NCI-H187 (cell line): Measurements from ENCODE around the gene PRKAR1A.

Experiments
- DNase-seq, 2 experiments: peaks; one replicate each; lab custom pipeline; 2025; lab: John Stamatoyannopoulos, UW

Gene PRKAR1A

DNA sequence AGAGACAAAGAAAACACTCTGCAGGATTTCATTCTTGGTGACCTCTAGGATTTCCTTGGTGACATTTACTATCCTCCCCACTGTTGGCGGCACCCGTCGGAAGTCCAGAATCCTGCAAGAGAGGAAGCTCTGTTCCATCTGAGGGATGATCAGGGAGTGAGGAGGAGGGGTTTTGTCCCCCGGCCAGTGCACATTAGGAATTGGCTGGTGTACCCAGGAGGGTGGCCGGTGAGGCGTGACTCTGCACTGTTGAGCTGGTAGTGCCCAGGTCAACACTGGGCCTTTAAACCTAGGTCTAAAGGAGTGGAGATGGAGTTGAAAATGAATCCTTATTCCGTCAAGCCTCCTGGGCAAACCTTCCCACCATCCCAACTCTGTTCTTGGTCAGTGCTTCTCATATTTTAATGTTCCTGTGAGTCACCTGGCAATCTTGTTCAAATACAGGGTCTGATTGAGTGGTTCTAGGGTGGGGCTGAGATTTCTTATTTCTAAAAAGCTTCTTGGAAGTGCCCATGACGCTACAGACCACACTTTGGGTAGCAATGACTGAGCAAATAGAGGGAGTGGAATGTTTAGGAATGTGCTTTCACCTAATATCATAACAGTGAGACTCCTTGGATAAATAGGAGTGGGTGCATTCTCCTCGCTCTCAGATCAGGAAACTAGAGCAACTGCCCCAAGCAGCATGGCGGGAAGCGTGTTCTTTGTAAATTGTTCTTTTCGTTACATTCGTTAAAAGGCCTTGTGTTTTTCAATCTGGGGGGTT lies 30.7 kb downstream of the PRKAR1A start:
- no peak for DNase-seq

DNA sequence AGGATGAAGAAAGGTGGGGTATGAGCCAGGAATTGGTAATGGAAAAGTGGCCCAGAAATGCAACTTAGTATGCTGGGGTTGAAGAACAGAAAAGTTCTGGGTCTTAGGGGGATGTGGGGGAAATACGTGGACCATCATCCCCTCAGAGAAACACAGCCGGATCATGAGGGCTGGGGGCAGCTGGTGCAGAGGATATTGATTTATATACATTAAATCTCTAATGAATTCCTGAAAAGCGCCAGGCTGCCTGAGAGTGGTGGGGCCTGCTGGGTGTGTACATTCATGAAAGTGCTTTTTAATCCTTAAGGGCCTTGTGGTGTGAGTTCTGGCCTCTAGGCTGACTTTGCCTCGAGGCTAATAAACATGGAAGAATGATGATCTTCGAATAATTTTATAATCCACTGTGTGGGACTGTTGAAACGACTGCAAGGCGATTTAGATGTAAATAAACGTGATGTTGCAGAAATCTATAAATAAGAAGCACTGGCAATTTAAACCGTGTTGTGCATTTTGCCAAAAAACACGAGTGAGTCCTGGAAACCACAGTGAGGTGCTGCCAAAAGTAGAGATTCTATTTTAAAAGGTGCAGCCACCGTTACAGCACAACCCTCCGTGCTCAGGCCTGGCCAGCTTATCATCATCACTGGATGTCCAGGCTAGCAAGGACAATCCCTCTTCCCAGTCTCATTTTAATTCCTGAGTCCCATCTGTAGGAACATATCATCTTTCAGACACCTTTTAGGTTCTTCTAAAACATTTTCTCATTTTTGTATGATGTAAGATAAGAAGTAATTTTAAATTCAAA lies 32.1 kb downstream of the PRKAR1A start:
- no peak for DNase-seq

DNA sequence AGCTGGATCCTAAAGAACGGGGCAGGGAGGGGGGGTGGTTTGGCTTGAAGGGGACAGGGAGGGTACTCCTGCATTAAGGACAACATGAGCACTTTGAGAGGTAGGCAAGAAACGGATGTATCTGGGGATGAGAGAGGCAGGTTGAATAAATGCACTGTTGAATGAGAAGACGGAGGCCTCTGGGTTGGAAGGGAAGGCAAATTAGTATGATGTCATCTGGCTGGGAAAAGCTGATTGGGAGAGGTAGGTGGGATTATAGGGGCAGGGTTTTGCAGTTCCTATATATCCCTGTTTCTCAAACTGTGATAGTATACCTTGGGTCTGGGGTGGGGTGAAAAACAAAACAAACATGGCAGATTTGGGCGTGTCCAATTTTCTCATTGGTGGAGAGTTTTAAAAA lies 44.3 kb downstream of the PRKAR1A start:
- no peak for DNase-seq

- DNase-seq, result no peak
Measured at GRCh38 chr17:68559316-68559715, 47.1 kb downstream of the PRKAR1A start.

DNA sequence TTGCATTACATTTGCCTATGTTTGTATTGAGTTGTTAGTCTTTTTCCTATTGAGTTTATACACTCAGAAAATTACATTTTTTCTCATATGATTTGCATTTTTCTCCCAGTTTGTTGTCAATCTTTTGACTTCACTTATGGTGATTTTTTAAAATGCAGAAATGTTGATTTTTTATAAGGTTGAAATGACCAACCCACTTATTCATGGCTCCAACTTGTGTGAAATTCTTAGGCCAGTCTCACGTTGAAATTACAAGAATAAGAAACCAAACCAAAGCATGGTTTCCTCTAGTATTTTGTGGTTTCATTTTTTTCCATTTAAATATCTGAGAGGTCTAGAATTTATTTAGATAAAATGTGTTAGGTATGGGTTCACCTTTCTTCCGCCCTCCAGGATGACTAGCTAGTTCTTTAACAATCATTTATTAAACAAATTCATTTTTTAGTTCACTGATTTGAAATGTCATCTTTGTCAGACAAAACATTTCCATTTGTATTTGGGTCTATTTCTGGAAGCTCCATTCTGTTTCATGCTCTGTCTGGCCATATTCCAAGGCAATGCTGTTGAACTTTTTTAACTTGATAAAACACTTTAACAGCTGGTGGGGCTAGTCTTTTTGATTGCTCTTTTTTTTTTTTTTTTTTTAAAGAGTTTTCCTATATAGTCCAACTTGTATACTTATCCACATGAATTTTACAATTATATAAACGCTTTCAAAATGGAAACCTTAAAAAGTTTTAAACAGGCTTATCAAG lies 48.9 kb downstream of the PRKAR1A start:
- DNase-seq, result no peak

GRCh38 chr17:68562736-68563135 lies 50.5 kb downstream of the PRKAR1A start:
- no peak for DNase-seq

DNA sequence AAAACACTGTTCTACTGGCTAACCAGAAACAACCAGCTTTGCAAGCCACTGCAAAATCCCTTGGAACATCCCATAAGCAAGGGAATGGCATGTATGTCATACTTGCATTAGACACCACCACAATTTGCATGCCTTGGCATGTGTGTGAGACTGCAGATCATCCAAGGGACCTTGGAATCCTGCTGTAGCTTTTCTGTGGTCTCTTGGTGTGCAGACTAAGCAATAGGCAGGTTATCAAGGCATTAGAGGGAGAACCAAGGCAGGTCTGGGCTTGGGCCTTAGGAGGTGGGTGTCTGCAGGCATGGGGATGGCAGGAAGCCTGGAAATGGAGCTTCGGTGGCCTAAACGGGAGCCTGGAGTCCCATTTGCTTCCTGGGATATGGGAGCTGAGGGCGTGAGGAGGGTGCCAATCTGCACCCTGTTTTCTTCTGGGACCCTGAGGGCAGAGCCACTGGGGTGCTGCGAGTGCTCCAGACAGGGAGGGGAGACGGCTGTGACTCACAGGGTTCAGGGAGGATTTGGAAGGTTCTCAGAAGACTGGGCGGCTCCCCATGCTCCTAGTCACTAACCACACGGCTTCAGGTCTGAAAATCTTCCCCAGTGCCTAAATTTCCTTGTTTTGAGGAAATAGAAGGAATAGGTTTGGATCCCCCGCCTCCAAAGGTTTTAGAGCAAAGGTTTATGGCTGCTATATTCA lies 52.3 kb downstream of the PRKAR1A start:
- DNase-seq, result no peak

DNA sequence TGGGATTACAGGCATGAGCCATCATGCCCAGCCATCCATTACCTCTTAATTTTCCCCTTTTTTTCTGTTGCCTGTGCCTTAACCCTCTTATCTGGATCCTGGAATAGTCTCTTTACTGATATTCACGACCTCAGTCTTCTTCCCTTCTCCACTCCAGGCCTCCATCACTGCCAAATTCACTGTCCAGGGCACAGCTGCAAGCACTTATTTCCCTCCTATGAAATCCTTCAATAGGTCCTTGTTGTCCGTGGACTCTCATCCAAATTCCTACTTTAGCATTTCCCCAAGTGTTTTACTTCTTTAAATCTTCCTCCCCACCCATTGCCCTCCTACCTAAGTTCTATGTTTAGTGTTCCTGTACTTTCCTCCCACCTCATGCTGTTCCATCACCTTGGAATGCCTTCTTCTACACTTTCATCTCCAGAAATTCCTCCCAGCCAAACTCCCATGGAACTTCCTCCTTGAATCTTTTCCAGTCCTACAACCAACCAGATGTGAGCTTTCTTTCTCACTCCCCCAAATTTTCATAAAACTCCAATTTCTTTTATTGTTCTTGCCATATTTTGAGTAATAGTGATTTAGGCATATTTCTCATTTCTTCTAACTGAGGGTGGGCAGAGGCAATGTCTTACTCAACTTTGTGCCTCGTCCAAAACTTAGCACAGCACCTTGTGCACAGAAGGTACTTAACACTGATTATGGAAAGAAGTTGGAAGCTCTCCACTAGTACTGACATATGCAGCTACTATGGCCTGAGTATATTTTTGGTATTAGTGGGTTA lies 53.6 kb downstream of the PRKAR1A start:
- no peak for DNase-seq

DNA sequence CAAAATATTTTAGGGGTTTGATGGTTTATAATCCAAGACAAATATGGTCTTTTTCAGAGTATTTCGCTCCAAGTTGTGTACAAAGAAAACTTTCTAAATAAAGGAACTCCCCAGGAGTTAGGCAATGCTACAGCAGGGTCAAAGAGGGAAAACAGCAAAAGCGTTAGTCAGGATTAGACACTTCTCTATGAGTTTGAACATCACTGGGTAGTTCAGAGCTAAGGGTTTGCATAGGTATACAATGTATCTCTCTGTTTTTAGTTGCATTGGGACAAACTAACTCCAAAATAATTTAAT lies 54.2 kb downstream of the PRKAR1A start:
- DNase-seq, result no peak

- DNase-seq, result no peak
Measured at GRCh38 chr17:68567035-68567434, 54.8 kb downstream of the PRKAR1A start.

- DNase-seq, result no peak
Measured at GRCh38 chr17:68567581-68567980, 55.4 kb downstream of the PRKAR1A start.

DNA sequence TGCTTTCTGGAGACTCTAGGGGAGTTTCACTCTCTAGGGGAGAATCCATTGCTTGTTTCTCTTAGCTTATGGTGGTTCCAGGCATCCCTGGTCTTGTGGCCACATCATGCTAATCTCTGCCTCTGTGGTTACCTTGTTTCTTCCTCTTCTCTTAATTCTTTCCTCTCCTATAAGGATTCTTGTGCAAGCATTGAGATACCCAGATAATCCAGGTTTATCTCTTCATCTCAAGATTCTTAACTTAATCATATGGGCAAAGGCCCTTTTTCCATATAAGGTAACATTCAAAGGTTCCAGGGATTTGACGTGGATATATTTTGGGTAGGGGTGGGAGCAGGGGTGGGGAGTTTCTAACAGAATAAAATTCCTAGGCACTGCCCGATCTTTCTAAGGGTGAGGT lies 56.4 kb downstream of the PRKAR1A start:
- no peak for DNase-seq

DNA sequence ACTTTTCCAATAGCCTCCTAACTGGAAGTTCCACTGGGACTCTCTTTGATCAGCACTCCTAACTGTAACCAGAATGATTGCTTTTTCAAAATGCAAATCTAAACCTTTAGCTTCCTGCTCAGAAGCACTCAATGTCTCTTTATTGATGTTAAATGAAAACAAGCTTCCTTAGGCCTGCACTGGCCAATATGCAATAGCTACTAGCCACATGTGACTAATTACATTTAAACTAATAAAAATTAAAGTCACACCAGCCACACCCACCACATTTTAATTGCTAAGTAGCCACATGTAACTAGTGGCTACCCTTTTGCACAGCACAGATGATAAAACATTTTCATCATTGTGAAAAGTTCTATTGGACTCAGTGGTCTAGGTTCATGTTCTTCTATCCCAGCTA lies 57.1 kb downstream of the PRKAR1A start:
- no peak for DNase-seq

DNA sequence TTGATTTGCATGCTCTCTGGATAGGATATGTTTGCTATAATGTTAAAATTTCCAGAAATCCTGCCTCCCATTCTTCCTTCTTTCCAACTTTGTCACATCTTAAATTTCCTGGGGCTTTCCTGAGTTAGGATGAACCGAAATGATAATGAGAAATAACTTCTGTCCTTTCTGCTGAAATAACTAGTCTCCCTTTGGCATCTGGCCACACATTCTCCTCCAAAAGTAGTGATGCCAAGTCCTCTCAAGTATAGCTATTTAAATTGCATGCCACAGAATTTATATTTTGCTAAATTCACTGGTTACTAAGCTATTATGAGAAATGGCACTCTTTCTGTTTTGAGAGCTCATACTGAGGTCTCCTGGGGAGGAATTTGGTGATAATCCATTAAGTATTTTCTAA lies 58.3 kb downstream of the PRKAR1A start:
- no peak for DNase-seq

DNA sequence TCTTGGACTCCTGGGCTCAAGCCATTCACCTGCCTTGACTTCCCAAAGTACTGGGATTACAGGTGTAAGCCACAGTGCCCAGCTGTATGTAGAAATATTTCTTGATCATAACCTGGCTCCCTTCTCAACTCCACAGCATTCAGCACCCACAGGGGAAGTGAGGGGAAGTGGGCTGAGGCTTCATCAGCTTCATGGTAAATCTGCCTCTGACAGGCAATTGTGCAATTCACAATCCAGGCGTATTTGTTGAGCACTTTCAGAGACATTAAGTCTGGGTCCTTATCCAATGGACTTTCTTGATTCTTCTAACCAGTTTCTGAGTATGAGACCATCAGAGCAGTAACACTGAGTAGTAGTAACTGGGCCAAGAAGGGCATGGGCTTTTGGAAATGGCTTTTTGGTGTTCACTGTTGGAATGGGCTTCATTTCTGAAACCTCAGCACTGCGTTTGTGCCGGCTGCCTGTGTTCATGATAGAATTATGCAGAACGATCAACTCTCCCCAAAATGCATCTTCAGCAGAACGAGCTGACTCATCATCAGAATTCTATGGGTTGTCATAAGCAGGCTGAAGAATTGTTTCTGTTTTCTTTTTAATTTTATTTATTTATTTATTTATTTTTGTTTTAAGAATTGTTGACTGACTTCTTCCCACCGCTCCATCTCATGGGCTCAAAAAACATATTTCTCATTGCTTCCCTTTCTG lies 60.1 kb downstream of the PRKAR1A start:
- DNase-seq, result no peak

DNA sequence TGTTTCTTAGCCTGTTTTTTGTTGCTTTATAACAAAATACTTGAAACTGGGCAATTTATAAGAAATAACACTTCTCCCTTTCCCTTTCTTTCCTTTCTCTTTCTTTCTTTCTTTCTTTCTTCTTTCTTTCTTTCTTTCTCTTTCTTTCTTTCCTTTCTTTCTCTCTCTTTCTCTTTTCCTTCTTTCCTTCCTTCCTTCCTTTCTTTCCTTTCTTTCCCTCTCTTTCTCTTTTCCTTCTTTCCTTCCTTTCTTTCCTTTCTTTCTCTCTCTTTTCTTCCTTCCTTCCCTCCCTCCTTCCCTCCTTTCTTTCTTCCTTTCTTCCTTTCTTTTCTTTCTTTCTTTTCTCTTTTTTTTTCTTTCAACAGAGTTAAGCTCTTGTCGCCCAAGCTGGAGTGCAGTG lies 61.1 kb downstream of the PRKAR1A start:
- DNase-seq, result no peak

- no peak for DNase-seq
Measured at GRCh38 chr17:68576137-68576536, 63.9 kb downstream of the PRKAR1A start.

GRCh38 chr17:68576811-68577496 lies 64.7 kb downstream of the PRKAR1A start:
- DNase-seq, result no peak

DNA sequence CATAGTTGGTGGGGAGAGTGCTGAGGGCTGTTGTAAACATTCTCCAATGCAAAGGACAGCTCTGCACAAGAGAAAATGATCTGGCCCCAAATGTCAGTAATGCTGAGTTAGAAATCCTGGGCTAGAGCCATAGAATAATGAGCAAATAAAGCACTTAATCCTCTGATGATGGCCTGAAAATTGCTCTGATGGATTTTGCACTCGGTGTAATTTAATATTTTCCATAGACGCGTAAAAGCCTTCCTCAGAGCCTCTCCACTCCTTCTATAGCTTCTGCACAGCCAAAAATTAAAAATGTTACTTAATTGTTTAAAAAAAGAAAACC lies 65.2 kb downstream of the PRKAR1A start:
- DNase-seq, result no peak

GRCh38 chr17:68578236-68578635 lies 66.0 kb downstream of the PRKAR1A start:
- no peak for DNase-seq
